Kidney (tissue), 14 donors: ENCODE results near the gene PPT2. TPM values are rescaled to one million over a fixed set of nuclear protein-coding genes. Genes with fewer than 3 reads are reported as not detected.
"Not testable (repeated sequence)": the region's sequence is repeated elsewhere in the genome, so short reads cannot be mapped to it uniquely, and the experiment has no call there.

ENCODE experiments used
- DNase-seq, 5 donors: peaks; one replicate each; pipeline ENCODE4 v3.0.0-alpha.2; 2013 to 2020
- FAIRE-seq: peaks from 2 replicates; lab custom pipeline; 2012; peaks lifted over from hg19 to GRCh38; lab: Jason Lieb, UNC
- H3K27ac ChIP-seq, 2 donors: one replicate each; pipeline ENCODE4 v1.7.0; 2013; ENCODE audit warnings: low read depth in 2 of 2, low read length in 2 of 2, inconsistent platforms in 1 of 2
- H3K27me3 ChIP-seq: one replicate; pipeline ENCODE4 v1.7.1; 2013; ENCODE audit warnings: low read length, inconsistent platforms; ENCODE audit not compliant: control insufficient read depth, insufficient read depth
- H3K36me3 ChIP-seq, 3 donors: one replicate each; pipeline versions ENCODE4 v1.7.0 to v1.7.1; 2013; ENCODE audit warnings: low read length in 3 of 3, control low read depth in 1 of 3, inconsistent platforms in 1 of 3; ENCODE audit not compliant: insufficient read depth in 3 of 3, control insufficient read depth in 2 of 3
- H3K4me1 ChIP-seq, 3 donors: one replicate each; pipeline versions ENCODE4 v1.7.0 to v1.7.1; 2013; ENCODE audit warnings: low read length in 3 of 3, inconsistent platforms in 1 of 3, low read depth in 1 of 3; ENCODE audit not compliant: control insufficient read depth in 2 of 3, insufficient read depth in 2 of 3
- H3K4me3 ChIP-seq, 3 donors: one replicate each; pipeline versions ENCODE4 v1.7.0 to v1.8.1; 2013; ENCODE audit warnings: low read length in 3 of 3, control low read depth in 1 of 3, inconsistent platforms in 1 of 3
- H3K9ac ChIP-seq, 3 donors: one replicate each; pipeline versions ENCODE4 v1.7.0 to v1.7.1; 2013; ENCODE audit warnings: low read length in 3 of 3, control low read depth in 1 of 3, inconsistent platforms in 1 of 3
- H3K9me3 ChIP-seq, 3 donors: one replicate each; pipeline versions ENCODE4 v1.7.0 to v1.7.1; 2013; ENCODE audit warnings: low read length in 3 of 3, control low read depth in 1 of 3, inconsistent platforms in 1 of 3; ENCODE audit not compliant: control insufficient read depth in 2 of 3, insufficient read depth in 1 of 3
- intact Hi-C: fragments of 100-400 bp; cut with DNase I; formaldehyde crosslinking; loops from one replicate; pipeline ENCODE4 v1.11.1; 2022
- polyA plus RNA-seq: library from polyadenylated mRNA; stranded (reverse); fragments of 350-450 nt; fragmentation: Illumina TruSeq; extraction: RNeasy Lipid Tissue Mini Kit (QIAGEN cat#74804); gene quantifications from one replicate; pipeline ENCODE4 v1.2.3, GENCODE V29; 2014; ENCODE audit warnings: low read depth, low replicate concordance; ENCODE audit not compliant: insufficient read depth
- total RNA-seq: library from RNA; stranded (reverse); fragmentation: NEBNext Ultra II Directional; extraction: Animal tissue kit (Norgen Biotek cat#: 25700); gene quantifications from one replicate; pipeline ENCODE4 v1.2.1, GENCODE V29; 2021
- TF ChIP-seq, protein P1 (sequence below): IDR thresholded peaks from 3 replicates; pipeline ENCODE4 v1.5.1; 2012; ENCODE audit warnings: mild to moderate bottlenecking, moderate library complexity, borderline replicate concordance; ENCODE audit not compliant: insufficient read depth; ENCODE audit errors: extremely low read depth
- donor health status: control.
- donor health status: control.
- donor health status: control.
- donor health status: control.
- donor health status: control.
- donor health status: DM: yes; HTN: yes; CAD: no.
- donor health status: Normal renal cell carcinoma (clear cell type).

PPT2 gene
- total and polyA plus RNA-seq, 2 donors from 2014 or later: 20.3 to 23.0 TPM

- H3K9ac ChIP-seq: peak within 1 kb of the TSS in 1 of 3 donors; percentile 94
- H3K36me3 ChIP-seq: peaks cover 0 to 2% (median 2%) of the 10 kb centered on the region in 3 donors
- no peak for FAIRE-seq
- no peaks in the 10 kb centered on the region for H3K9me3 ChIP-seq
- intact Hi-C loops: no loop called here
- H3K4me1 ChIP-seq: peaks cover 2 to 36% (median 19%) of the 10 kb centered on the region in 3 donors
- H3K27ac ChIP-seq: peak within 1 kb of the TSS; percentile 75 to 98
- TF ChIP-seq, protein P1, sequence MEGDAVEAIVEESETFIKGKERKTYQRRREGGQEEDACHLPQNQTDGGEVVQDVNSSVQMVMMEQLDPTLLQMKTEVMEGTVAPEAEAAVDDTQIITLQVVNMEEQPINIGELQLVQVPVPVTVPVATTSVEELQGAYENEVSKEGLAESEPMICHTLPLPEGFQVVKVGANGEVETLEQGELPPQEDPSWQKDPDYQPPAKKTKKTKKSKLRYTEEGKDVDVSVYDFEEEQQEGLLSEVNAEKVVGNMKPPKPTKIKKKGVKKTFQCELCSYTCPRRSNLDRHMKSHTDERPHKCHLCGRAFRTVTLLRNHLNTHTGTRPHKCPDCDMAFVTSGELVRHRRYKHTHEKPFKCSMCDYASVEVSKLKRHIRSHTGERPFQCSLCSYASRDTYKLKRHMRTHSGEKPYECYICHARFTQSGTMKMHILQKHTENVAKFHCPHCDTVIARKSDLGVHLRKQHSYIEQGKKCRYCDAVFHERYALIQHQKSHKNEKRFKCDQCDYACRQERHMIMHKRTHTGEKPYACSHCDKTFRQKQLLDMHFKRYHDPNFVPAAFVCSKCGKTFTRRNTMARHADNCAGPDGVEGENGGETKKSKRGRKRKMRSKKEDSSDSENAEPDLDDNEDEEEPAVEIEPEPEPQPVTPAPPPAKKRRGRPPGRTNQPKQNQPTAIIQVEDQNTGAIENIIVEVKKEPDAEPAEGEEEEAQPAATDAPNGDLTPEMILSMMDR: no peak
- DNase-seq: peak in 4 of 5 donors; percentile 41 to 87 (median 70)
- H3K27me3 ChIP-seq: no peaks in the 10 kb centered on the region
- H3K4me3 ChIP-seq: peak within 1 kb of the TSS in 2 of 3 donors; percentile 11 to 43
These were observed 38.7 kb downstream of the PPT2 start, which contains the start of gene GPSM3 for GRCh38 chr6:32192608-32193039. Gene GPSM3, minus strand, starts transcription at chr6:32192643. Its CDS starts 130 bp downstream, at chr6:32192513.

DNA sequence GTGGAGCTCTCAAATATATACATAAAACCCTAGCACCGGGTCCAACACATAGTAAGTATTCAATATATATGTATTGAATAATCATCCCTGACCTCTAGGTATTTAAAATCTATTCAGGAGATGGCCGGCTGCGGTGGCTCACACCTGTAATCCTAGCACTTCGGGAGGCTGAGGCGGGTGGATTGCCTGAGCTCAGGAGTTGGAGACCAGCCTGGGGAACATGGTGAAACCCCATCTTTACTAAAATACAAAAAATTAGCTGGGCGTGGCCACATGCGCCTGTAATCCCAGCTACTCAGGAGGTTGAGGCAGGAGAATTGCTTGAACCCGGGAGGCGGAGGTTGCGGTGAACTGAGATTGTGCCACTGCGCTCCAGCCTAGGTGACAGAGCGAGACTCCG, 39.2 kb downstream of the PPT2 start:
- peak in 1 of 5 donors; percentile 46 for DNase-seq
- H3K9me3 ChIP-seq, H3K27me3 ChIP-seq, FAIRE-seq, intact Hi-C loops, H3K36me3 ChIP-seq: not testable (repeated sequence)
- Histone ChIP-seq H3K9ac (peak overlapping the region in 1 of 3 donors; percentile 62), H3K4me1 (peaks cover 2 to 36% (median 19%) of the 10 kb centered on the region in 3 donors), H3K4me3 (peak overlapping the region in 1 of 3 donors; percentile 43), H3K27ac (peak overlapping the region in 1 of 2 donors; percentile 75)

GRCh38 chr6:32194388-32194787, 40.4 kb downstream of the PPT2 start:
- Histone ChIP-seq H3K27me3 (no peaks in the 10 kb centered on the region), H3K9me3 (no peaks in the 10 kb centered on the region), H3K36me3 (no peaks in the 10 kb centered on the region), H3K4me1 (peaks cover 2 to 26% (median 19%) of the 10 kb centered on the region in 3 donors), H3K4me3 (no peak overlapping the region), H3K9ac (no peak overlapping the region), H3K27ac (peak overlapping the region in 1 of 2 donors; percentile 98)
- FAIRE-seq (no peak), DNase-seq (peak in 1 of 5 donors; percentile 42)
- intact Hi-C loops: no loop called here
- TF ChIP-seq, protein P1: no peak

GRCh38 chr6:32194825-32195651, 41.1 kb downstream of the PPT2 start:
- peaks cover 2 to 26% (median 19%) of the 10 kb centered on the region in 3 donors for H3K4me1 ChIP-seq

More at GRCh38 chr6:32194825-32195651, 41.1 kb downstream of the PPT2 start:
- Histone ChIP-seq H3K9me3 (no peaks in the 10 kb centered on the region), H3K4me3 (peak overlapping the region; percentile 57 to 73 (median 63)), H3K27ac (peak overlapping the region; percentile 84 to 98), H3K27me3 (no peaks in the 10 kb centered on the region), H3K36me3 (no peaks in the 10 kb centered on the region), H3K9ac (peak overlapping the region; percentile 65 to 94 (median 76))
- FAIRE-seq: no peak
- DNase-seq: peak in 4 of 5 donors; percentile 39 to 78 (median 63)
- TF ChIP-seq, protein P1: peak; percentile 46
- intact Hi-C loops: no loop called here
